Measurements from ENCODE around the gene POLD2.
A peak's percentile ranks its signal among the peaks of the same experiment; 100 is the strongest.

Gene POLD2

DNA sequence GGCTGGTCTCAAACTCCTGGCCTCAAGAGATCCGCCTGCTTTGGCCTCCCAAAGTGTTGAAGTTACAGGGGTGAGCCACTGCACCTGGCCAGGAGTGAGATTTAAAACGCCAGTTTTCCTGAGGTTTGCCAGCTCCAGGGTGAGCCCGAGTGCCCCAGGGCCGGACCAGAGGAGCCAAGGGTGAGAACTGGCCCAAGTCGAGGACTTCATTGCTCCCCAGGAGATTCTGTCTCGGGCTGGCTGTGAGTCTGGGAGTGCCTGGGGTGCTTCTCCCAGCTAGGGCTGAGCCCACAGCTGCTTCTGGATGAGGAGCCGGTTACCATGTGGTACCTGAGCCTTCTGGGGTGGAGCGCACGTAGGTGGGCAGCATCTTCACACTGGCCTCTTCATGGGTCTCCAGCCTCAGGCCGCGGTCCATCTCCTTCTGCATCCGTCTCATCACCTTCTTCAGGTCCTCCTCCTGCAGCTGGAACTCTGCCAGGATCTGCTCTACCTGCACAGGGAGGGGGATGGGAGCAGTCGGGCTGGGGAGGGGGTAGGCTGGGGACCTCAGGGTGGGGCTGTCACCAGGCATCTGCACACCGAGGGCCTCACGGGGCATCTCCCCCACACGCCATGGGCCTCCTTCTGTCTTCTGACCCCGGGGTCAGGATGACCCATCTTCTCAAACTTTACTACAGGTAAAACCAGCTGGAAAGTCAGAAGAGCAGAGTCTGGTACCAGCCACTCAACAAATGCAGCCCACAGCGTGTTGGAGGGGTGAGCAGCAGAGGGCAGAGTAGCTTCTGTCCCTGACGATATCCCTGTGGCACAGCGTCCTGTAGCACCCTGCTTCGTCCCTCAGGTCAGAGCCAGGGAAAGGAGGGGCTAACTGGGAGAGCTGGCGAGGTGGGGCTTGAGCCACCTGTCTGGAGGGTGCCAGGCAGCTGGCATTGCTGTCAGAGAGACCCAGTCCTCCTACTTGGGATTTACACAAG is 29.9 kb upstream of the POLD2 start:
- no peak for DNase-seq

DNA sequence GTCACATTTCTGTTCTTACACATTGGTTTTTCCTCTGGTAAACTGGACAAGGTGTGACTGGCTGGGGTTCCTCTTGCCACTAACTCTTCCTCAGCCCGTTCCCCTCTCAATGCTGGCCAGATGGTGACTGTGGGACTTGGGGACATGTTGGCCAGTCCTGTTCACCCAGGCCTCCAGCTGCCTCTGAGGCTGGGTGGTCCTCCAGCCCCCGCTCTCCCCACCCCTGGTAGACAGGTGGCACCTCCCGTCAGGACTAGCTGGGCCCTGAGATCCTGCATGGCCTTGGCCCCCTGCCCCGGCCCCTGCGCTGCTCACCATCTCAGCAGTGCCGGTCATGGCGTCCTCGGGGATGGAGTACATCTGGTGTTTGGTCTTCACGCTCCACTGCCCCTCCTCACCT is 28.6 kb upstream of the POLD2 start:
- no peak for DNase-seq

DNA sequence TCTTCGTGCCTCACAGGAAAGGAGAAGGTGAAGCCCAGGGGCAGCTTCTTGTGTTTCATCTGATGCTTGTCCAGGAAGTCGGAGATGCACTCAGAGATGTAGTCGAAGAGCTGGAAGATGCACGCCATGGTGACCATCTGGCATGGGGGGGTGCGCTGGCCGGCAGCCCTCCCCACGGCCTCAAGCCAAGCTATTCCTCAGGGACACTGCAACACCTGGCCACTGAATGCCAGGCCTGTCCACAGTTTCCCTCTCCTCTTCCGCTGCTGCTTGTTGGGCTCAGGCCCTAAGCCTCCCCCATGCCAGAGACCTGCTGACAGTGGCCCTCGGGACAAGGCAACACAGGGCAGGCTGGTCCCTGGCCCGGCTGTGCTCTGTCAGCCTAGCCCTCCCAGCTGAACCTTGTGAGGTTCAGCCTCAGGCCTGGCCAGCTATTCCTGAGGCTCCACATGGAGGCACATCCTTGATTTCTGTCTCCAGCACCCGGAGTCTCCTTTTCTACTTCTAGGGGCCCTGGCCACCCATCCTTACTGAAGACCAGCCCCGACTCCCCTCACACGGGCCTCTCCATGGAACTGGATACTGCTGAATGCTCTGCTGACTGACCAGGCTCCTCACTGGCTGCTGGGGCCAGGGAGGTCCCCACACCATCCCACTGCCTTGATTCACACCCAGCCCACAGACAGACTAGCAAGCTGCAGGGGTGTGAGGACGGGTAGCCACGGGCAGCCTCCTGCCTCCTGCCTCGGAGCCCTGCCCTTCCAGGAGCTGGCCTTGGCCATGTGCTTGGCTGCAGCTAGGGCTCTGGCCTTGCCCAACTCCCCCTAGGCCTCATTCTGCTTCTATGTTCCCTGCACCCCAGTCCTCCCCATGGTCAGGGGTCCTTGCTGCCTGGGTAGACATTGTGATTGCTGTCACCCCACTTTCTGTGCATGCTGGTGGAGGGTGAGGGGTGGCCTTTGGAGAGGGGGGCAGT is 27.9 kb upstream of the POLD2 start:
- DNase-seq, result no peak

DNA sequence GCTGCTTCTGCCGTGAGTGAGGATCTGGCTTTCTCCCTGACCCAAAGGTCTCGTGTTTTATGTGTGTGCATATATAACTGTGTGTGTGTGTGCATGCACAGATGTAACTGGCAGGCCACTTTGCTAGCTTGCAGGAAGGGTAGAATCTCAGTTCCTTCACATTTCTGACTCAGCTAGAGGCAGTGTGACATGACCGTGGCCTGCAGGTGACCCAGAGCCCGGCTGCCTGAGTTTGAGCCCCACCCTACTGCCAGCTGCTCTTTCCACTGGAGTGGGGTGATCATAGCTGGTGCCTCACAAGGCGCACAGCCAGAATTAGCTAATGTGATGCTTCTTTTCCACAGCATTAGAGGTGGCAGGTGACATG is 27.1 kb upstream of the POLD2 start:
- DNase-seq, result no peak

DNA sequence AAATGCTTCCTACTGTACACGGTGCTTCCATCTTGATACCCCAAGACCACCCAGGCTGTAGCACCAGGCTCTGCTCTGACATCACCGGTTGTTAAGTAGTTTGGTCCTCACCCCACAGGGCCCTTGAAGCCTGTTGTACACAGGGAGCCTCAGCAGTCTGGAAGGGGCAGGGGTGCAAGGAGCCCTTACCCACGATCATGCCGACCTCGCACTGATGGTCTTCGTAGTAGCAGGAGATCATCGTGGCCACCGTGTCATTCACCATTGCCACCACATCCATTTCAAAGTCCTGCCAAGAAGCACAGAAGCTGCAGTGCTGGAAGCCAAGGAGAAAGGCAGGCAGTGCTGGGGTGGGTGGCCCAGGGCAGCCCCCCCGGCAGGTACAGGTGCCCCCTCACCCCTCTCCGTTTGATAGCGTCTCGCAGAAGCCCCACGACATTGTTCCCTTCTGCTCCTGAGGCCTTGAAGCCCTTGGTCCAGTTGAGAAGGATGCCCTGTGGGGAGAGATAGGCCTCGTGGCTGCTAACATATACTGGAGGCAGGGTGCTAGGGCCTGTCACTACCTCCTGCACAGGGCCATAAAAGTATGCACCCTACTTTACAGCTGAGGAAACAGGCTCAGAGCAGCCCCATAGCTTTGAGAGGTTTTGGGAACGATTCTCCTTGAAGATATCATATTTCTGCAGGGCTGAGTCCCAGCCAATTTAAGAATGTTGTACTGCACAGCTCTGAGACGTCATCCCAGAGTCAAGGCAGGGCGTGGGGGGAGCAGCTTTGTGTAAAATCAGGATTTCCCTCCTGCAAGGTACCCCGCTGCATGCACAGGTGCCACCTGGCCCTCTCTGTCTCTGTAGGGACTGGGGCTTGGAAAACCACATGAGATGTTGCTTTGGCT is 26.5 kb upstream of the POLD2 start:
- DNase-seq, result no peak

DNA sequence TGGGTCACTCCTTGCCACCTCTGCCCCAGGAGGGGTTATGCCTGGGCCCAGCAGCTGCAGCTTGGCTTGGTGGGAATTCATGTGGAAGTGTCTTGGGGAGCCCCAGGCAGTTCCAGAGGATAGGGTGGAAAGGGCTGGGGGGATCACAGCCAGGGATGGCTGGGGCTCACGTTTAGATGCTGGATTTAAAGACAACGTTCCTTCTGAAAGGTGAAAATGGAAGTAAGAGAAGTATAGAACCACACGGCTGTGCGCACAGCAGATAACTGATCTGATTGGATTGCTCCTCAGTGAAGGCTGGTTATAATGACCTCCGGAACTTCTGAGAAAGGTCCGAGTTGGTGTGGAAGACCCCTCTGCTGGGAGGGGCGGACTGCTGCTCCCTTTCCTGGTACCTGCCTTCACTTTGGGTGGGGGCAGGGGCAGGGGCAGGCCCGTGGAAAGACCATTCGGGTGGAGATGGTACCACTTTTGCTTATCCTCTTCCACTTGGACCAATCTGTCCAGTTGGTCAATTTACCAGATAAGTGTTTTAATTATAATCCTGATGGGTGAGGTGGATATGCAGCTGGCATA is 25.7 kb upstream of the POLD2 start:
- no peak for DNase-seq

DNA sequence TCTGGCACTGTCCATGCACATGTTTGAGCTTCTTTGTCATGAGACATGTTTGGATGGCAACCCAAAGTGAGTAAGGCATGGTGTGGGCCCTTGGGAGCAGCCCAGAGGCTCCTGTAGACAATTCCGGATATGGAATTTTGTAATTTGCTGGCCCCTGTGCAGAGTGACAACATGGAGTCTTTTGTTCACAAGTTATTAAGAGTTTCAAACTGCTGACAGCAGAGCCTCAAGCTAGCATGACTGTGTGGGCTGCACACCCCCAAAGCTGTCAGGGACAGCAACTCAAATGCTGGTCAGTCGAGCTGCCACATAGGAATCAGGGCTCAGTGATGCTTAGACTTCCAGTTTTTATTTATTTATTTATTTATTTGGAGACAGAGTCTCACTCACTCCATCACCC is 24.8 kb upstream of the POLD2 start:
- no peak for DNase-seq

DNA sequence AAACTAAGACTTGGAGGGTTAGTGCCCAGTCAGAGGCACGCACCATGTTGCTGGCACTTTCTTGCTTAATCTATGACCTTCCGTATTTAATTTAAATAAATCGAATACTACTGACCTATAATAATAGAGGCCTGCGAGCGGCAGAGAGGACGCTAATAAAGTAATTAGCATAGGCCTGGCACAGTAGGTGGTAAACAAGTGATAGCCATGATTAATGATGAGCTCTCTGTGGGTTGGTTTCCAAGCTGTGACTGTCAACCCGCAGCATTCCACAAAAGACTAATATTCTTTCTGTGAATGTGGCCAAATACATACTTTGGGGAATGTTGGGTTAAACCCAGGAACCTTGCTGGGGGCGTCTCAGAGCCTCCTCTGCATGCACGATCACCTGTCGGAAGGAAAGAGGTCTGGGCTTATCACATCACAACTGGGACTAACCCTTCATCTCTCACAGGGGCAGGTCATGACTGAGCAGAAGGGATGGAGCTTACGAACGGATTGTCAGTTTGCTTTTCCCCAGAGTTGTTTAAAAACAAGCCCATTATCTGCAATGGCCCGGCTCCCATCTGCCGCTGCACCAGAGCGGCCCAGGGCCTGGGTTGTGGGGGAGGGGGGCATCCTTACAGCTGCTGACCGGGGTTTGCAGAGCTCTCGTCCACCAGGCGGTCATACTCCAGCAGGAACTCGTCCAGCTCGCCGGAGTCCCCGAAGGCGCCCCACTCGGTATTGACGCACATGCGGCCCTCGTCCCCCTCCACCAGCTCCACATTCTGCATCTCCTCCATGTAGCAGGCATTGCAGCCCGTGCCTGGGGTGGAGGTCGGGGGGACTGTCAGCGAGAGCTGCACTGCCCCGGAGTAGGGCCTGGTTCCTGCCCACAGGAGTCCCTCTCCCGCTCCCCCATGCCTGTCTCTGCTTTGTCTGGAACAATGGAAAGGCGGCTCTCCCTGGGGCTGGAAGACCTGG is 24.0 kb upstream of the POLD2 start:
- DNase-seq, result no peak

DNA sequence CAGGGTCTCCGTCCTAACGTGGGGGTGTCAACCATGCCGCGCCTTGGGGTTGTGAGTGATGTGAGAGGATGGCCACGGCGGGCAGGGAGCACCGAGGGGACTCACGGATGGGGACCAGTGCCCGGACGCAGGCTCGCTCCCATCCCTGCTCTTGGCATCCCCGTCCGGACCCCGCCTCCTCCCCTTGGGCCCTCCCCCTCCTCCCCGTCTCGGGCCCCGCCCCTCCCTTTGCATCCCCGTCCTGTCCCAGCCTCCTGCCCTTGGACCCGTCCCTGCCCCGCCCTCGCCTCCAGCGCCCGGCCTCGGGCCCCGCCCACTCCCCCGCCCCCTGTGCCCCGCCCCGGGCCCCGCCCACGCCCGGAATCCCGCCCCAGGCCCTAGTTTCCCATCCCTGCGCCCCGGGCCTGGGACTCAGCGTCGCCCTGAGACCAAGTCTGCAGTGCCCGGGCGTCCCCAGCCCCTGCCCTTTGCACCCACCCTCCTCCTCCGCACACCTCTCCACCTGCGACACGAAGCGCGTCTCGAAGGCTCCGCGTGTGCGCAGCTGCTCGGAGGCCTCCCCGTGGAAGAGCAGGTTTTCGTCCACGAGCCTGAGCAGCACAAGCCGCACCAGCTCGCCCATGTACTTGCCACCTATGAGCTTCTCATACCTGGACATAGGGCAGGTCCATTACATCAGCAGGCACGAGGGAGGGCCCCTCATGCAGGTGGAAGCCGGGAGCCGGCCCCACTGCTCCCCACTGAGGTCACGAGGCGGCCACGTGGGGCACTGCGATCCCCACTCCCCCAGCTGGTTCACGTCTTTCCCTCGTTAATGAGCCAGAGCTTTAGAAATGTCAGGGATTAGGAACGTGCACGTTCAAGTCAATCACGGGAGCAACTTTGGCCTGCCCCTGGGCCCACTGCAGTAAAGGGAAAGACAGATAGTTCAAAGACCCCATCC is 22.9 kb upstream of the POLD2 start:
- peak; percentile 57 for DNase-seq

DNA sequence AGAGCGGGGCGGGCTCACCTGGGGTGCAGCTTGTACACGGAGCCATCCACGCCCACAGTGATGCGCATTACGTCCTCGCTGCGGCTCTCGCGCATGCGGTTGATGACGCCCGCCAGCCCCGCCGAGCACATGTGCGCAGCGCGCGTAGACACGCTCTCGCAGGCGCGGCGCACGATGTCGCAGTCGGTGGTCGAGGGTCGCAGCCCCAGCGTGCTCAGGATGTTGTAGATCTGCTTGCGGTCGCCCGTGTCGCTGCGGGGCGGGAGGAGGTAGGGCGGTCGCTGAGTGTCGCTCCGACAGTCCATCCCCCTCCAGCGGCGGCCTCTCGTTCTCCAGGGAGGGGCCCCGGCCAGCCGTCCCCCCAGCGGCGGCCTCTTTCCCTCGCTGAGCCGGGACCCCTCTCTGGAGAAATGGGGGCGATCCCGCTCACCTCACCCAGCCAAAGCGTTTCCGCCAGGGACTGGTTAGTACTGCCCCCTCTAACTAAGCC is 22.2 kb upstream of the POLD2 start:
- peak; percentile 42 for DNase-seq

DNA sequence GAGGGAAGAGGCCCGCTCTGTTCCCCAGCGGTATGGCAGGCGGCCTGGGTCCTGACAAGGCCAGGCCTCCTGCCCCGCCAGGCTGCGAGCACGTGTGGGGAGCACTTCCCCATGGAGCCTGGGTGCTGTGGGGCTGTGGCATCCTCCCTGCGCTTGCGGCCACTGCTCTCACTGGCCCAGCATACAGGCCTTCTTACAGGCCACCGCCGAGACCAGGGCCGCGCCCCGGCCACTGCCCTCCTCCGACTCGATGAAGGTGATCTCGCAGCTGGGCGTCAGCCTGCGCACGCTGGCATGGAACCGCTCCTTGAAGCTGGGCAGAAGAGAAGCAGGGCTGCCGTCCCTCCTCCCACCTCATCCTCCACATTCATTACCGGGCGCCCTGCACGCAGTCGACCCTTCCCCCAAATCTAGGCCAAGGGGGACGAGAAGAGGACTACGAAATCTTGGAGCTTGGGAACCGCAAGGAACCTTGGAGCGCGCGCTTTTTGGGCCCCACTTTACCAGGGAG is 21.7 kb upstream of the POLD2 start:
- DNase-seq, result no peak

DNA sequence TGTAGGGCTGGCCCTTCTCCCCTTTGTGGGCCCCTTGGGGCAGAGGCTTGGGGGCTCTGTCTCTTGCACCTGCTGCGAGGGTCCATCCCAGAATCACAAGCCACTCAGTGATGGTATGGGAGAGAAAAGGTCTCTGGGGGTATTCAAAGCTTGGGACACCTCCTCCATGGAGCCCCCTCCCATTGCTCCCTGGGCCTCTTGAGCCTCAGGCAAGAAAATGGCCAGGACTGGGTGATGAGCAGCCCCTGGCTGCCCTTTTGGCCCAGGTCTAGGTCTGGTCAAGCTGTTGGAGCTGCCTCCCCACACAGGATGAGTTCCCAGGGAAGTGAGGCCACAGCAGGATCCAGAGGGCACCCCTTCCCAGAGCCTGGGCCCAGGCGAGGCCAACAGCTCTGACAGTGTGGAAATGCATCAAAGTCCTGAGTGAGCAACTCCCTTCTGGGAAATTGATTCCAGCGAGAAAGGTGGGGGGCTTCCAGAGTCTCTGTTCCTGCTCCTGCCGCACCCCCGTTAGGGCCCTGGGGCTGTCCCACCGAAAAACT is 21.1 kb upstream of the POLD2 start:
- DNase-seq, result no peak

DNA sequence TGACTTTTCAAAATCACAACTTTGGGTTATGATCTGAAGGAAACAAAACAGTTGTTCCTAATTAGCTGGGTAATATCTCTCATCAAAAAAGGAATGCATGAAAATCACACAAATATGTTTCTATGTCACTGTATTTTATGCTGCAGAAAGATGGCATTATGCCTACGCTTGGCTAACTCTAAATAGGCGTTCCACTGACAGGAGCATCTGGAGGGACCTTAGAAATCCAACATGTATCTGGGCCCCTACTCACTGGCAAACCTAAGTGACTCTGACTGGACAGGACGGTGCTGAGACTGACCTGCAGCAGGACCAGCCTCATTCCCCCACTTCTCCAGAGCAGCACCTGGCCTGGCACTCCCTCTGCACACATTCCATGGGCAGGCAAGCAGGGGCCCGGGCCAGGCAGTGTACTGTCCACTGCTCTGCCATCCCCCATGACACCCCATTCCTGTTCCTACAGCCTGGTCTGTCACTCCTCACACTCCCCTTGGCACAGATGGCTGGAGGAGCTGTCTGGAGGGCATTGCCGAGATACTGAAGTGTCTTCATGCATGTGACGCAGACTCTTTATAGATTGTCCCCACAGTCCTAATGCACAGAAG is 20.4 kb upstream of the POLD2 start:
- DNase-seq, result no peak

DNA sequence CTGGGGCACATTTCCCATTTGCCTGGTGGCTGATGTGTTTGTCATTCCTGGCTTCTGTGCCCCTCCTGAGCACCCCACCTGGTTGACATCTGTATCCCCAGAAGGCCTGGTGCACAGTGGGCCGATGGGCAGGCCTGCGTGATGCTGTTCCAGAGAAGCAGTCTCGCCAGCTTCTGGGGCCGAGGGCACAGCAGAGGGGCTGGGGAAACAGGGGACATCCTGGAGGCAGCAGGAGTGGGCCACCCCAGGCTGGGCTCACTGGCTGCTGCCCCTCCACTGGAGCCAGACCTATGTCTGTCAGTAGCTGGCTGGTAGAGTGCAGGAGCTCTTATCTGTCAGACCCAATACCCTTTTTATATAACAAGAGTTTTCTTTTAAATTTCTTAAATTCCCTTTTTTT is 18.7 kb upstream of the POLD2 start:
- DNase-seq, result no peak

DNA sequence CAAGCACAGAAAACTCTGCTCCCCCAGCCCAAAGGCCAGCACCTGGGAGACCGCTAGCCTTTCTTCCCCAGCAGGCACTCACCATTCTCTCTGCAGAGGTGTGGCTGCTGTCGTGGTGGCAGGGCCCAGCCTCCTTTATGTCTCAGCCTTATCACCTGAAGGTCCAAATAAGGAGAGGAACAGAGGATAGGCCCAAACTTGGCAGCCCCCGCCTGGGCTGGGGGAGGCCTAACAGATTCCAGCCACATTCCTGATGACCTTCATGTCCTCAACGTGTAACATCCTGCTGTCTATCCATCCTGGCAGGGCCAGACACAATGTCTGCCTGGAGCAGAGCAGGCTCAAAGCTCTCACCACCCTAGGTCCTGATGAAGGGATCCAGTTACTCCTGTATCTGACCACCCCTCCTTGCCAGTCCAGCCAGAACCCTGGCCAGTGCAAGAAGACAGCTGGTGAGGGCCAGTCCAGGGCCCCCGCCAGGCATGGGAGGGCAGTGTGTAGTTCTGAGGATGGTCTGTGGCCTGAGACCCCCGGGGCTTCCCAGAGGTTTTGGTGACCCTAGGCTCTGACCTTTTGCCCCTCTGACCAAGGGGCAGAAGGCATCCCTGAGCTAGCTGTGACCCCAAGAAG is 18.0 kb upstream of the POLD2 start, which contains the start of gene MYL7:
MYL7 (minus strand) TSS at position 112 of the 630 bp plus-strand sequence; CDS start at position 85, 27 bp downstream.
- no peak for DNase-seq

DNA sequence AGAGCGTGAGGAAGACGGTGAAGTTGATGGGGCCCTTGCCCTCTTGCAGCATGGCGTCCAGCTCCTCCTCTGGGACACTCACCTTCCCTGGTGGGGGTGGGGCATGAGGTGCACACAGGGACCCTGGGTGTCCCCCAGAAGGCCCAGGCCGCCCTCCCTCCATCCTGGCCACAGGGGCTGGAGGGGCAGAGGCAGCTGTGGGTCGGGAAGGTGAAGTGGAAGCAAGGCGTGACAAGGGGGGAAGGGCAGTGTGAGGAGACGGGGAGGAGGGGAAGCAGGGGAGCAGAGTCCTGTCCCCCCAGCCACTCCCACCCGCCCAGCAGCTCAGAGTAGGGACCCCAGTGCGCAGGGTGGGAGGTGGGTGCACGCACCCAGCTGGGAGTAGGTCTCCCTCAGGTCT is 17.0 kb upstream of the POLD2 start:
- no peak for DNase-seq

DNA sequence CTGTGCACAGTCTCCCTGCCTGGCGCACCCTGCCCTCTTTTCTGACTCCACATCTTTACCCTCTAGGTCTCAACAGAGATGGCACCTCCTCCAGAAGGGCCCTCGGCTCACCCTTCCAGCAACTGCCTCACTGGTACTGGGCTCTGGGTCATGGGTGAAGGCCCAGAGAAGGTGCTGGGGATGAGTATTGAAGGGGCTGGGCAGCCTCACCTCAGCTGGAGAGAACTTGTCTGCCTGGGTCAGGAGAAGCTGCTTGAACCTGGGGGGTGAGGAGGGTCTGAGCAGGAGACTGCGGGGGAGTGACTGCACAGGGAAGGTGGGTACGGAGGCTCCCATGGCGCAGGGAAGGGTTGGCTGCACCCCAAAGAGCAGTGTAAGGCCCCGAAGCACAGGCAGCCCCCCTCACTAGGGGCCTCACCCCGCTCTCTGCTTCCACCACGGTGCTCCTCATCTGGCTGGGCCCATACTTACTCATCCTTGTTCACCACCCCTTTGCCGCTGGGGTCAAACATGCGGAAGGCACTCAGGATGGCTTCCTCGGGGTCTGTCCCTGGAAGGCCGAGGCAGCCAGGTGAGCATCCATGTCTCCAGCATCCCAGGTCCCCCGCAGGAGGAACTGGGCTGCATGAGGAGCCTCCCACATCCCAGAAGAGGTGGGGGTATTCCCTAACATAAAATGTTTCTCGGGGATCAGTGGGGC is 16.1 kb upstream of the POLD2 start:
- no peak for DNase-seq

Measured in T-helper 9 cell (primary cell).